ENCODE measurements around the gene KRT34.
"Not testable (repeated sequence)": the region's sequence is repeated elsewhere in the genome, so short reads cannot be mapped to it uniquely, and the experiment has no call there.

KRT34 gene

GRCh38 chr17:41352597-41353366 is 29.3 kb downstream of the KRT34 start:
- Mint-ChIP-seq H3K36me3 (peaks cover 2% of the 10 kb centered on the region), H3K9me3 (peaks cover 4% of the 10 kb centered on the region), H3K27ac (no peak overlapping the region), H3K4me1 (peaks cover 12% of the 10 kb centered on the region), H3K4me3 (no peak overlapping the region), H3K27me3 (no peaks in the 10 kb centered on the region)

- no peak overlapping the region for H3K4me3 Mint-ChIP-seq
- H3K9me3 Mint-ChIP-seq, result no peaks in the 10 kb centered on the region
- H3K4me1 Mint-ChIP-seq, result peaks cover 12% of the 10 kb centered on the region
- no peak overlapping the region for H3K27ac Mint-ChIP-seq
- no peaks in the 10 kb centered on the region for H3K36me3 Mint-ChIP-seq
- H3K27me3 Mint-ChIP-seq, result no peaks in the 10 kb centered on the region
Measured at GRCh38 chr17:41351177-41351576, 30.9 kb downstream of the KRT34 start.

- not testable (repeated sequence) for H3K4me3 Mint-ChIP-seq, H3K27me3 Mint-ChIP-seq, H3K27ac Mint-ChIP-seq, H3K36me3 Mint-ChIP-seq, H3K9me3 Mint-ChIP-seq
- peaks cover 12% of the 10 kb centered on the region for H3K4me1 Mint-ChIP-seq
Measured at GRCh38 chr17:41350381-41350878, 31.7 kb downstream of the KRT34 start, which contains the start of gene KRT33A. KRT33A (minus strand) TSS chr17:41350828; CDS start chr17:41350767, 61 bp downstream.

- H3K27me3 Mint-ChIP-seq, result no peaks in the 10 kb centered on the region
- no peak overlapping the region for H3K27ac Mint-ChIP-seq
- no peak overlapping the region for H3K4me3 Mint-ChIP-seq
- H3K9me3 Mint-ChIP-seq, result peaks cover 4% of the 10 kb centered on the region
- peaks cover 17% of the 10 kb centered on the region for H3K4me1 Mint-ChIP-seq
- H3K36me3 Mint-ChIP-seq, result peaks cover 3% of the 10 kb centered on the region
Measured at GRCh38 chr17:41347869-41348760, 34.0 kb downstream of the KRT34 start.

- not testable (repeated sequence) for H3K9me3 Mint-ChIP-seq, H3K4me3 Mint-ChIP-seq, H3K36me3 Mint-ChIP-seq, H3K27me3 Mint-ChIP-seq, H3K27ac Mint-ChIP-seq
- H3K4me1 Mint-ChIP-seq, result peaks cover 24% of the 10 kb centered on the region
Measured at GRCh38 chr17:41346421-41346820, 35.7 kb downstream of the KRT34 start.

GRCh38 chr17:41345992-41346391 is 36.1 kb downstream of the KRT34 start:
- no peak overlapping the region for H3K4me3 Mint-ChIP-seq
- H3K36me3 Mint-ChIP-seq, result peaks cover 8% of the 10 kb centered on the region
- peaks cover 6% of the 10 kb centered on the region for H3K9me3 Mint-ChIP-seq
- H3K4me1 Mint-ChIP-seq, result peaks cover 26% of the 10 kb centered on the region
- H3K27me3 Mint-ChIP-seq, result no peaks in the 10 kb centered on the region
- no peak overlapping the region for H3K27ac Mint-ChIP-seq

- H3K36me3 Mint-ChIP-seq, result peaks cover 8% of the 10 kb centered on the region
- H3K4me1 Mint-ChIP-seq, result peaks cover 55% of the 10 kb centered on the region
- peak overlapping the region; percentile 8 for H3K4me3 Mint-ChIP-seq
- H3K9me3 Mint-ChIP-seq, result peaks cover 6% of the 10 kb centered on the region
- H3K27me3 Mint-ChIP-seq, result no peaks in the 10 kb centered on the region
- H3K27ac Mint-ChIP-seq, result no peak overlapping the region
Measured at GRCh38 chr17:41343029-41343428, 39.1 kb downstream of the KRT34 start.

GRCh38 chr17:41340934-41341861 is 40.9 kb downstream of the KRT34 start:
- Mint-ChIP-seq H3K4me1 (peaks cover 66% of the 10 kb centered on the region), H3K4me3 (peak overlapping the region; percentile 66), H3K36me3 (peaks cover 8% of the 10 kb centered on the region), H3K27ac (peak overlapping the region; percentile 69), H3K27me3 (no peaks in the 10 kb centered on the region), H3K9me3 (peaks cover 6% of the 10 kb centered on the region)

- Mint-ChIP-seq H3K27me3 (no peaks in the 10 kb centered on the region), H3K4me1 (peaks cover 73% of the 10 kb centered on the region), H3K4me3 (peak overlapping the region; percentile 66), H3K27ac (peak overlapping the region; percentile 7), H3K36me3 (peaks cover 8% of the 10 kb centered on the region), H3K9me3 (peaks cover 6% of the 10 kb centered on the region)
Measured at GRCh38 chr17:41340494-41340893, 41.6 kb downstream of the KRT34 start.

GRCh38 chr17:41339571-41340172 is 42.4 kb downstream of the KRT34 start:
- peaks cover 6% of the 10 kb centered on the region for H3K9me3 Mint-ChIP-seq
- H3K27me3 Mint-ChIP-seq, result no peaks in the 10 kb centered on the region
- peaks cover 8% of the 10 kb centered on the region for H3K36me3 Mint-ChIP-seq
- peak overlapping the region; percentile 66 for H3K4me3 Mint-ChIP-seq
- H3K27ac Mint-ChIP-seq, result peak overlapping the region; percentile 48
- H3K4me1 Mint-ChIP-seq, result peaks cover 81% of the 10 kb centered on the region

GRCh38 chr17:41338961-41339485 is 43.1 kb downstream of the KRT34 start:
- Mint-ChIP-seq H3K9me3 (peaks cover 6% of the 10 kb centered on the region), H3K4me1 (peaks cover 87% of the 10 kb centered on the region), H3K4me3 (peak overlapping the region; percentile 53), H3K27me3 (no peaks in the 10 kb centered on the region), H3K36me3 (peaks cover 8% of the 10 kb centered on the region), H3K27ac (peak overlapping the region; percentile 20)

- Mint-ChIP-seq H3K27ac (peak overlapping the region; percentile 59), H3K9me3 (no peaks in the 10 kb centered on the region), H3K27me3 (no peaks in the 10 kb centered on the region), H3K36me3 (no peaks in the 10 kb centered on the region), H3K4me1 (peaks cover 71% of the 10 kb centered on the region), H3K4me3 (no peak overlapping the region)
Measured at GRCh38 chr17:41335747-41336146, 46.4 kb downstream of the KRT34 start.

GRCh38 chr17:41334385-41335305 is 47.5 kb downstream of the KRT34 start:
- Mint-ChIP-seq H3K4me1 (peaks cover 62% of the 10 kb centered on the region), H3K27ac (no peak overlapping the region), H3K4me3 (no peak overlapping the region)

GRCh38 chr17:41333836-41334235 is 48.3 kb downstream of the KRT34 start:
- H3K9me3 Mint-ChIP-seq, result no peaks in the 10 kb centered on the region
- H3K27me3 Mint-ChIP-seq, result no peaks in the 10 kb centered on the region
- peak overlapping the region; percentile 36 for H3K27ac Mint-ChIP-seq
- no peaks in the 10 kb centered on the region for H3K36me3 Mint-ChIP-seq
- H3K4me1 Mint-ChIP-seq, result peaks cover 59% of the 10 kb centered on the region
- H3K4me3 Mint-ChIP-seq, result no peak overlapping the region

More at GRCh38 chr17:41334385-41335305, 47.5 kb downstream of the KRT34 start:
- no peaks in the 10 kb centered on the region for H3K9me3 Mint-ChIP-seq
- no peaks in the 10 kb centered on the region for H3K27me3 Mint-ChIP-seq
- no peaks in the 10 kb centered on the region for H3K36me3 Mint-ChIP-seq

Measured in activated naive CD4-positive, alpha-beta T cell treated with anti-CD3 and anti-CD28 coated beads, Interleukin-2, amount 50 U/mL, for 24 hours (primary cell).